NCI-H146 treated with DMSO at 0.1 percent for 48 hours (cell line): Measurements from ENCODE around the gene TMED3.
A peak's percentile ranks its signal among the peaks of the same experiment; 100 is the strongest.
"Not testable (repeated sequence)": the region's sequence is repeated elsewhere in the genome, so short reads cannot be mapped to it uniquely, and the experiment has no call there.

ENCODE experiments used
- DNase-seq: peaks from one replicate; lab custom pipeline; 2025; ENCODE audit not compliant: unreplicated experiment; lab: John Stamatoyannopoulos, UW

Gene TMED3

DNA sequence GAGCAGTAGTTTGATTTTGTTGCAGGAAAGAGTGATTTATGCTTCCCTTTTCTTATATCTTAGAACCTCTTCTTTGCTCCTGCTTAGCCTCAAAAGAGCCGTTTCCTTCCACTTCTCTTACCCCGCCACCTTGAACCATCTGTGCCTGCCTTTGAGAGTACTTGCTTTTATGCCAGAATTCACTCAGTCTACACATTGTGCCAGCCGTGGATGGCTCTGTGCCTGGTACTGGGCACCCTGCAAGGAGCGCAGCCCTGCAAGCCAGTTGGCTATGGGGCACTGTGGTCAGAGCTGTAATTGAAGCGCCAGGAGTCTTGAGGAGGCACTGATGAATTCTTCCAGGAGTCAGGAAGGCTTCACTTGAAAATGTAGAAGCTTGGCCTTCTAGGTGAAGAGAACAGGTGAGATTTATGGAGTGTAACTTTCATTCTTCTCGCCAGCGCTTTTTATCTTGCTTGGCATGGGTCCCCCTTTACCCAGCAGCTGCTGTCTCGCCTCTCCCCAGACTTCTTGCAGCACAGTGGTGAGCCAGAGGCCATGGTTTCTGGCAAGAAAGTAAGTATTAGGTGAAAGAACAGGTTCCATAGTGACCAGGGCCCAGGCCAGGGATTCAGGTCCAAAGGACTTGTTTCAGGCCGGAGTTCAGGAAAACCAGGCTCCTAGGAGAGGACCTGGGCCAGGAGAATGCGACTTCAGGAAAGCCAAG lies 4.9 kb downstream of the TMED3 start:
- DNase-seq, result no peak

DNA sequence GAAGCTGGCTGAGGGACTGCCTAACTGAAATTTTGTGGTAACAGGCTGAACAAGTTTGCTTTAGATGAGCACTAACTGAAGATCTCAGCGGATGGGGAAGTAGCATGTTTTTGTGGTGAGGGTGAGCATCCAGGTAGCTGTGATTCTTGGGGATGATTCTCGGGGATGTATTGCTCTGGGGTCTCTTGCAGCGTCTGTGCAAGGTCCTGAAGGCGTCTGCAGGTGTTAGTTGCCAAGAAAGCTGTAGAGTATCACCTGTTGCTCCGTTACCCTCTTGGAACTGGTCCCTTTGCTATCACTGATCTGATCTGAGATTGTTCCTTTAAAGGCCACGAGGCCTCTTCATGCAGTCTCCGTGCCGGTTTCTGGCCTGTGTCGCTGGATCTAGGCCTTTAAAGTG lies 6.0 kb downstream of the TMED3 start:
- DNase-seq, result no peak

DNA sequence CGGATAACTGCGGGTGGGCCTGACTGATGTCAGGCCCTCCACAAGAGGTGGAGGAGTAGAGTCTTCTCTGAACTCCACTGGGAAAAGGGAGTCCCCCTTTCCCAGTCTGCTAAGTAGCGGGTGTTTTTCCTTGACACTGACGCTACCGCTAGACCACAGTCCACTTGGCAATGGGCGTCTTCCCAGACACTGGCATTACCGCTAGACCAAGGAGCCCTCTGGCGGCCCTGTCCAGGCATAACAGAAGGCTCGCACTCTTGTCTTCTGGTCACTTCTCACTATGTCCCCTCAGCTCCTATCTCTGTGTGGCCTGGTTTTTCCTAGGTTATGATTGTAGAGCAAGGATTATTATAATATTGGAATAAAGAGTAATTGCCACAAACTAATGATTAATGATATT lies 9.1 kb downstream of the TMED3 start:
- DNase-seq, result not testable (repeated sequence)

DNA sequence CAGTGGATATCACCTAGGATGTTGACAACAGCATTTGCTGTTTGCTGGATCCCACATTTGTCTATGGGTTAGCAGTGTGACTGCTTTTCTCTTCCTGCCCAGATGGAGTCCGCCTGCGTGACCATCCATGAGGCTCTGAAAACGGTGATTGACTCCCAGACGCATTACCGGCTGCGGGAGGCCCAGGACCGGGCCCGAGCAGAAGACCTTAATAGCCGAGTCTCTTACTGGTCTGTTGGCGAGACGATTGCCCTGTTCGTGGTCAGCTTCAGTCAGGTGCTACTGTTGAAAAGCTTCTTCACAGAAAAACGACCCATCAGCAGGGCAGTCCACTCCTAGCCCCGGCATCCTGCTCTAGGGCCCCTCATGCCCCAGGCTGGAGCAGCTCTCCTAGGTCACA lies 11.0 kb downstream of the TMED3 start:
- no peak for DNase-seq

DNA sequence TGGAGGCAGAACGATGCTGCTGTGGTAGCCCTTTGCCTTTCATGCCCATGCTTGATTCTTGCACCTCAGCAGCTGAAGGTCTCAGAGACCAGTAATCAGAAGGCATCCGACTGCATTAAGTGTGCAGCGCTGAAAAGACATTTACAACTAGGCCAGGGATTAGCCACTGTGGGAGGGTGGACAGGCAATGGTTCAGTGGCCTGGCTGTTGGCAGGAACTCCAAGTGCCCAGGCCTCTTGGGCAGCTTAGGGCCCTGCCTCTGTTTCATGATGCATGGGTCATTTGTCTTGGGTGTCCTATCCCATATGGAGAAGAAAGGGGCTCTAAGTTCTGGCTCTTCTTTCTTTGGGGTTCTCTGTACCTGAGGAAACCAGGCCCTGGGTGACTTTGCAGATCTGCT lies 11.4 kb downstream of the TMED3 start:
- DNase-seq, result no peak

DNA sequence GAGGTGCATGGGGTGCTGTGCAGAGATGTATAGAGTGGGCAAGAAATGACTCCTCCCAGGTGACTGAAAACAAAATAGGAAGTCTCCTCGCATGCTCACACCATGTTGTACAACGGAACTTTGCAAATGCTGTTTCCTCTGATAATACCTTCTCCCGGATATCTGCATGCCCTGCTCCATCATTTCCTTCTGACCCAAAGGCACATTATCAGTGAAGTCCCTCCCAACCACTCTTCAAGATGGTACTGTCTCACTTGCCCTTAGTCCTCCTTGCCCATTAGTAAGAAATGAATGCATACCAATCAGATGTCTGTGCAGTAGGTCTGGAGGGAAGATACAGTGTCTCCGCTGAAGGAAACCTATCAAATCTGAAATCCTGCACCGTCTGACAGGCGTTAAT lies 12.0 kb downstream of the TMED3 start:
- no peak for DNase-seq

DNA sequence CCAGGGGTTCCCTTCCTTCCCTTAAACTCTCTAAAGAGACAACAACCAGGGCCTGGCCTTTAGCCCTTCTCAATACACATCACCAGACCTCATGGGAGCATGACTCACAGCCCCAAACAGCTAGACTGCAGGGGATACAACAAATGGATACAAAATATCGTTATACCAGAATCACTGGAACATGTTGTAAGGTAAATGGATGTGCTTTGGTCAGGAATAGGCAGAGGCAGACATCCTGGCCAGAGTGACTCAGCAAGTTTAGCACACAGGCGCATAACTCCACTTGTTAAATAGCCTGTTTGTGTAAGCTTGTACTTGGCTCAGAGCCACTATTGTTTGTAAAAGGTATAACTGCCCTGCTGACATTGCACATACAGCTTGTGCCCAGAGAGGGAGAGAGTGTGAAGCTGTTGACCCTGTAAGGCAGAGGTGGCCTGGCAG lies 18.3 kb downstream of the TMED3 start:
- DNase-seq, result no peak

DNA sequence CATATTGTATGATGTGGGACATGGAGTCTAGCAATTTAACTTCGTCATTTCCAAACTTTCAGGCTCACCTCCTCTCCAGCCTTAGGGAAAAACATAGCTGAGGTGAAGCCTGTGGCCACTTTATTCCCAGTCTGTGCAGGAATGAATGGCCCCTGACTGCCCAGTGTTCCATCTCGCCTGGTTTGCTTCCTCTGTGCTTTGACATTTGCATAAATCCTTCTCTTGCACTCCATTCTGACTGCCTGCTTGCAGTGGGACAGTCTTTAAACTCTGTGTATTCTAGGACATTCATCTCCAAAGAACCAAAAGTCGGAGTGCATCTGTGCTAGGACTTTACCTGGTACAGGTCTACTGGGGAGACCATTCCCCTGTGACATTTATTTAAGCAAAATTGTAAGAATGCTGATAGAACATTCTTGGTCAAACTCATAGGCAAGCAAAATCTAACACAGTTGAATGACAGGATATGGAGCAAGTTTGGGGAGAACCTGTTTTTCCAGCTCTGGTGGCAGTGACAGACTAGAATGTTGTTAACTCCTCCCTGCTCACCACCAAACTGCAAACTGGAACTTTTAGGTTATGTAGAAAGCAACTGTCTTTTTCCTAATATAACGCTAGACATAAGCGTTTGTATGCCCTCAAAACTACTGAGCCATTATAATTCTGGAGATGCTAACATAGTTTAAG lies 22.1 kb downstream of the TMED3 start:
- DNase-seq, result no peak

DNA sequence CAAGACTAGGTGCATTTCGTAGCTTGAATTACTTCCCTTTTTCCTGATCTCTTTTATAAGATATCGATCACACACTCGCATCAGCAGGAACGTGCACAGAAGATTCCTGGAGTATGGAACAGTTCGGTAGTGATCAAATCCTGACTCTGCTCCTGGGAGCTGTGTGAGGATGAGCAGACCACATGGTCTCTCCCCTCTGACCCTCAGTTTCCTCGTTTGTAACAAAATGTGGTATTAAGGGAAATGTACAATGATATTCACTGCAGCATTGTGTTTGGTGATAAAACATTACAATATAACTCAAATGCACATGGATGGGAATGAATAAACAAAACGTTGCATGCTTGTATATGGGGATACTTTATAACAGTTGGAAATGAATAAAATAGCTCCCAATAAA lies 26.7 kb downstream of the TMED3 start:
- DNase-seq, result no peak

DNA sequence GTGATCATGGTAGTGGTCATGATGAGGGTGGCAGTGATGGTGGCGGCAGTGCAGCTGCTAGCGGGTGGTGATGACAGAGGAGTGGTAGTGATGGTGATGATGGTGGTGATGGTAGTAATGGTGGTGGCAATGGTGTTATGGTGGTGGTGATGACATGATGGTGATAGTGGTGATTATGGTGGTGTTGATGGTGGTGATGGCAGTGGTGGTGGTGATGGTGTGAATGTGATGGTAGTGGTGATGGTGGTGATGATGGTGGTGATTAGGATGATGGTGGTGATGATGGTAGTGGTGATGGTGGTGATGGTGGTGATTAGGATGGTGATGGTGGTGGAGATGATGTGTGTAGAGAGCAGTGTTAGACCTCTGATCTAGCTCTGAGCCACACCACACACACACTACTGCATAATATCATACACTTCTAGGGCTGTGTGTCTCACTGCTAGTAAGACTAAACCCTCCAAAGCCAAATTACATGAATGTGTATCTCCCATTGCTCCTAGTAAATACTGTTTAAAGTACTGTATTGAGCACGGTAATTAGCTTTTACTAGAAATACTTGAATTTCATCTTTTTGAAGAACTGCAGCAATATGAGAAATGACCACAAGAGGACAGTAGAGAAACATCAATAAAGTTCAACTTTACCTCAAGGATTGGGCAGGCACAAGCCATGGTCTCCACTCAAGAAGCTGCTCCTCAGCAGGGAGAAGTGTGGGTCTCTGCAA lies 28.8 kb downstream of the TMED3 start:
- DNase-seq, result peak; percentile 16

DNA sequence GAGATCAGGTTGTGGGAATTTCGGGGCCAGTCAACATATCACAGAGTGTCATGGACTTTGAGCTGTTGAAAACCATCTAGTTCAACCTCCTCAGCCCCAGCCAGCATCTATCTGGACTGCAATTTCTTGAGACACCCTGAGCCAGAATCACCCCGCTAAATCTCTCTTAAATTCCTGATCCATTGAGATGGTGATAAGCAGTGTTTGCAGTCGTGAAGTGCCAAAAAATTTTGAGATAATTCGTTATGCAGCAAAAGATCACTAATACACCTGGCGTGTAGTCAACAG lies 29.3 kb downstream of the TMED3 start:
- DNase-seq, result no peak

DNA sequence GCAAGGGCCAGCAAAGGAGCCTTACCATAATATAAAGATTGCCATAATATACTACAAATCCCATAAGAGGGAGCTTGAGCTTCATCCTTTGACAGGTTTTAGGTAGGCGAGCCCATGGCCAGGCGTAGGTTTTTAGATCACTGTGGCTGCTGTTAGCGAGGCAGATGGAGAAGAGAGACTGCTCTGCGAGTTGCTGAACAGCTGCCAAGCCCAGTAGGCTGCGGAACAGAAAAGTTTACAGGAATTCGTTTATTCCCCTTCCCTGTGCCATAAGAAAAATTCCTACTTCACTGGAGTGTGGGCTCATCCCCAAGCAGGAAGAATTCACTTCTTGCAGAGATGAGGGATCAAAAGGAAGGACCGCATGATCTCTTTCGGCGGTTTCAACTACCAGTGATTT lies 30.5 kb downstream of the TMED3 start:
- no peak for DNase-seq

DNA sequence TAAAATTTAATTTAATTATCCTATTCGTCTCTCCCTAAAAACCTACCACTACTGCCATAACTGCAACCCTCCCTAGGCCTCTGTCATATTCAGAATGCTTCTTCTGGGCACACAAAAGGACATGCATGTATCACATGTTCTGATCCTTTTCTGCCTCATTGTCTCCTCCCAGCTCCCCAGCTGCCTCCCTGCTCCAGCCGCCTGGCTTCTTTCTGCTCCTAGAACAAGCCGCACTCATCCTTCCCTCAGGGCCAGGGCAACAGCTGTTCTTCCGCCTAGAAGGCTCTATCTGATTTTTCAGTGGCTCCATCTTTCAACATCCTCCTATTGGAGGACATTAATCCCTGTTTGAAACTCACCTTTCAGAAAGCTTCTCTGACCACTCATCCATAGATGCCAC lies 38.6 kb downstream of the TMED3 start:
- no peak for DNase-seq

DNA sequence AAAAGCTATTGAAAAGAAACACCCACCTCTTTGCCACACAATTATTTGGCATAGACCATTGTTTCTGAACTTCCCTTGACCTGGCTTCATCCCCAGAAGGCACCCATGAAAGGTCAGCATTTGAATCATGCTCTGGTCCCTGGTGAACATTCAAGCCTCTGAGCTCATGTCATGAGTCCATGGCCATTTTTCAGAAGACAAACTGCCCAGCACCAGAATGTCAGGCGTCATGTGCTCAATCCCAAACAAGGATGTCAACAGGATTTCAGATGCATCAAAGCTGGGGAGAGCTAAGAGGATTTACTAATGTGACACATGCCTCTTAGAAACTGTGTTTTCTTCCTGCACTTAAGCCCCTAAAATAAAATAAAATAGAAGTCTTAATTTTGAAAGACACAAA lies 41.3 kb downstream of the TMED3 start:
- no peak for DNase-seq

DNA sequence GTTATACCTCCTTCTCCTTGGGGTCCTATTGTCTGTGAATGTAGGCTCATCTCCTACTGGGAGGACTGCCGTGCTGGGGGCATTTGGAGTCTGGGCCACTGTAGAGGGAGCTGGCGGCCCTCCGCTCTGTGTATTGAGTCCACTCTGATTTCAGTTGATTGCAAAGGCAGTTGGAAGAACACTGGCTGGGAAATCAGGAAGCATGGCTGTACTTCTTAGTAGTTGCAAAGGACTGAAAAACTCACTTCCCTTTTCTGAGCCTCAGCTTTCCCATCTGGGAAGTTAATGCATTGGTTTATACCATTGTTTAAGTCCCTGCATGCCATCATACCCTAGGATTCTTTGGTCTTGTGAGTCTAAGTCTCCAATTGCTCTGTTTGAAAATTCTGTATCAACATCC lies 46.7 kb downstream of the TMED3 start:
- DNase-seq, result no peak

DNA sequence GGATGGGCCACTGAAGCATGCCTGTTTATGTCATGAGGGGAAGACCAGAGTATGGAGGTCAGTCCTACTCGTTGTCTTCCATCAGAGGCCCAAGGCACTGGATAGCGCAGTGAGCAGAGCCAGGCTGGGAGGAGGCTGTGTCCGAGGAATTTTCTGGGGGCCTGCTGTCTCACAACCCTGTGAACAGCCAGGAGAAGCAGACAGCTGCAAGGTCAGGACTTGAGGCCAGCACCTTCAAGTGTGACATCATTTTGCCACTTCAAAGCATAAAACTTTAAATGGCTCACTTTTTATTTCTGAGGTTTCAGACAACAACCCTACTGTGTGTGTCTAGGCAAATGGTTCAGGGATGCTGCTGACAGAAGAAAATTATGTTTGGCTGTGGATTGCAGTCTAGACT lies 47.2 kb downstream of the TMED3 start:
- no peak for DNase-seq

DNA sequence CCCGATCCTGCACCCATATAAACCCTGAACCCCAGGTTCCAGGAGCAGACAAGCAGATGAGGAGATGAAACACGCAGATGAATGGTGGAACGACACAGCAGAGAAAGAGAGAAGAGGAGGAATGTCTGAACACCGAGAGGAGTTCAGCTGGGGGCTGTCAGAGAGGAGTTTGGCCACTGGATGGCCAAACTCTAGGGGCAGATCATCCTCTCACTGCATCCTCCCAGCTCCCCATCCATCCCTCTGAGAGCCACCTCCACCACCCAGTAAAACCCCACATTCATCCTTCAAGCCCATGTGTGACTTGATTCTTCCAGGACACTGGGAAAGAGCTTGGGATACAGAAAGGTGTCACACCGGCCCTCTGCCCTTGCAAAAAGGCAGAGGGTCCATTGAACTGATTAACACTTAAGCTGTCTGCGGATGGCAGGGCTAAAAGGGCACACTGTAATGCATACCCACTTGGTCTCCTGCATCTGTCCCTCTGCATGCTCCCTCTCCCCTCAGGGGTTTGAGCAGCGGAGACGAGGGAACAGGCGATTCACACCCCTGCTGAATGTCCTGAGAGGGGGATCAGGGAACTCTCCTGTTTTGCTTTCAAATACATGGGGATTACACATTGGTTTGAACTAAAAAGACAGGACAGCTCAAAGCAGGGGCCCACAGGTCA lies 53.8 kb downstream of the TMED3 start:
- DNase-seq, result no peak

DNA sequence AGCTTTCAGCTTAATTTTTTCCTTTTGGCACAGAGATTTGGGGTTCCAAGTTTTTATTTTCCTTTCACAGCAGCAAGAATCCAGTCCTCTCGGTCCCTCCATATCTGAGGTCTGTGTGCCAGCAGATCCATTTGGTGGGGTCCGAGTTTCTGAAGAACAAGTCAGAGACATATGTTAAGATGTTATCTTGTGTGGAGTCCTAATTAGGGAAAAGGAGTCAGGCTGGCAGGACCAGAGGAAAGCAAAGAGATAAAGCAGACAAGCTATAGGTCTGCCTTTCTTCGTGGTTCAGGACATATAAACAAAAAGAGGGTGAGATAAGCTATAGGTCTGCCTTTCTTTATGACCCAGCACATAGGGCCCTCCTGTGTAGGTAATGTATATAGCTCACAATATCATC lies 54.9 kb downstream of the TMED3 start:
- DNase-seq, result no peak

DNA sequence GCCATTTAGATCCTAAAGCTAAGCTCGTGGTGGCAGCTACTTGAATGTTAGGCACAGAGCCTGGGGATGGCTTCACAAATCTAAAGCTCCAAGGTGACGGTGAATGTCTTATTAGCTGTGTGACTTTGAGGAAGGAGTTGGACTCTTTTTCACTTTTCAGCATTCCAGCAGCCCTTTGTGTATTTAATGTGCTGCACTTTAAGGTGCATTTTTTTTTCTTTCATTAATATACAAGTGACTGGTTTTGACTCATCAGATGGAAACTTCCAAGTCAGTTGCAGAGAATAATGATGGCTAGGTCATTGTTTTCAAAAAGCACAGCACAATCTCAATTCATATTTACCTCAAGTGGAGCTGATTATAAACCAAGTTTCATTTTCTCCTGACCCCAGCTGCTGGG lies 55.8 kb downstream of the TMED3 start:
- no peak for DNase-seq

DNA sequence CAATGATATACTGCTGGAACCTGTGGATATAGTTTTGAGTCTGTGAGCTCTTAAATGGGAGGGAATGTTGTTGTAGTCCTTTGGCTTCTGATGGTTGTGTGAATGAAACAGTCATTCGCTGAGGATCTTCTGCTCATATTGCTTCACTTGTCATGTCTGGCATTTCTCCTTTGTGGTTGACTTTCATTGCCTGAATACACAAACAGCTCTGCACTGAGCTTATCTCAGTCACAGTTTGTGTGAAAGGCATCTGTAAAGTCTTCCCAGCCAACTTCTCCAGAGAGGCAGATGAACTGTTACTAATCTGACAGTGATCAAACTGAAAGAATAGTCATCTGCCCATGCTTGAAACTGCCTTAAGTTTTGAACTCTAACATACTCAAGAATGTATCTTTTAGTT lies 59.8 kb downstream of the TMED3 start:
- no peak for DNase-seq

DNA sequence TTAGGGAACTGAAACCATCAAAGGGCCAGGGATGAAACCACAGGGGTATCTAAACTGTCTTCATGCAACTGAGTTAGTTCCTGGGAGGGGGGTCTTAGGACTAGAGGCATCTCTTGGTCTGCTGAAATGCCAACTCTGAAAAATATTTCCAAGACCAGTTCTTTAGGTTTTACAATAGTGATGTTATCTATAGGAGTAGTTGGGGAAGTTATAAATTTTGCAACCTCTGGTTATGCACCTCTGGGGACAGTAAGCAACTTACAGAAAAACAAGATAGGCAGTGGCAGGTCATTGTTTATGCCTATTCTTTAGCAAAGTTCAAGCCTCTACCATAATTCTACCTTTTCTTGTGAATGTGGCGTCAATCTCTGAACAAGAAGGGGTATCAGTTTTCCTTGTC lies 60.7 kb downstream of the TMED3 start:
- no peak for DNase-seq

DNA sequence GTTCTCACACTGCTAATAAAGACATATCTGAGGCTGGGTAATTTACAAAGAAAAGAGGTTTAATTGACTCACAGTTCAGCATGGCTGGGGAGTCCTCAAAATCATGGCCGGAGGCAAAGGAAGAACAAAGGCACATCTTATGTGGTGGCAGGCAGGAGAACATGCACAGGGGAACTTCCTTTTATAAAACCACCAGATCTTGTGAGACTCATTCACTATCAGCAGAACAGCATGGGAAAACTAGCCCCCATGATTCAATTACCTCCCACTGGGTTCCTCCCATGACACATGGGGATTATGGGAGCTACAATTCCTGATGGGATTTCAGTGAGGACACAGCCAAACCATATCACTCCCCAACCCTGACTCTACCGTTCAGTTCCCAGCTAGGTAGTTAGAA lies 61.5 kb downstream of the TMED3 start:
- DNase-seq, result no peak
